Activated T-cell treated with anti-CD3 and anti-CD28 coated beads, Interleukin-2, amount 50 U/mL, for 1 hour (primary cell): Measurements from ENCODE around the gene PIK3R1.

Experiments used
- DNase-seq: peaks from one replicate; pipeline ENCODE4 v3.0.0-alpha.2; 2020

The PIK3R1 gene

GRCh38 chr5:68334553-68334886, 119.0 kb downstream of the PIK3R1 start:
- no peak for DNase-seq

- no peak for DNase-seq
These were observed 119.5 kb downstream of the PIK3R1 start for GRCh38 chr5:68335075-68335474.

DNA sequence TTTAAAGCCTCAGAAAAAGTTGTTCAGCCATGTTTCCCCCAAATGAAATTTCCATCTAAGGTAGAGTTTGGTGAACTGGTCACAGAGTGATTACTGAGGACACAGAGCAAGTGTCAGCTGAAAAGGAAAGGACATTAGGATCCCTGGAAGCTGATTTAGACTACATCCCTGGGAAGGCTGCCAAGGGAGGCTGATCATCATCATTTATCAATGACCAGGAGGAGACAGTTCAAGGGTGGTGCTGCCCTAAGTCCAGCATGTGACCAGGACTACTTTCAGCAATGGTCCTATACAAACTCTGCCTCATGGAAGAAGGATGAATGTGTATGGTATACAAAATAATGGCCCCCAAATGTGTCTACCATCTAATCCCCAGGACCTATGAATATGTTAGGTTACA, 120.6 kb downstream of the PIK3R1 start:
- no peak for DNase-seq

- no peak for DNase-seq
These were observed 121.7 kb downstream of the PIK3R1 start for GRCh38 chr5:68337235-68337634.

- no peak for DNase-seq
These were observed 124.4 kb downstream of the PIK3R1 start for GRCh38 chr5:68339921-68340321.

GRCh38 chr5:68341006-68341405, 125.5 kb downstream of the PIK3R1 start:
- no peak for DNase-seq

DNA sequence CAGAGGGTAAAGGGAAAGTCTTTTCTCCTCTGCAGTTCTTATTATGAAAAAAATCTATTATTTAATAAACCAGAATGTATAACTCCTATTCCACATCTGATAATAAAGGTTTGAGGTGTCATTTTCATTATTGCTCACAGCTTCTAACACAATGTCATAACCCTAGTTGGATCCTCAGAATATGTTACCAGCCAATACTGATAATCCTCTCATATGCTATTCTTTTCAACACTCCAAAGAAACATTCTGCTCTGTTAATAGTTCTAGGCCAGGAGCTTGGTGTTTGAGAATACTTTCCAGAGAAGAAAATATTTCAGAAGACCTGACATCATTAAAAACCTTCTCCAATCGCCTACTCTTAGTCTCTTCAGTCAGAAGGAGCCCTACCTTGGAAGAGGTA, 127.1 kb downstream of the PIK3R1 start:
- DNase-seq = no peak

DNA sequence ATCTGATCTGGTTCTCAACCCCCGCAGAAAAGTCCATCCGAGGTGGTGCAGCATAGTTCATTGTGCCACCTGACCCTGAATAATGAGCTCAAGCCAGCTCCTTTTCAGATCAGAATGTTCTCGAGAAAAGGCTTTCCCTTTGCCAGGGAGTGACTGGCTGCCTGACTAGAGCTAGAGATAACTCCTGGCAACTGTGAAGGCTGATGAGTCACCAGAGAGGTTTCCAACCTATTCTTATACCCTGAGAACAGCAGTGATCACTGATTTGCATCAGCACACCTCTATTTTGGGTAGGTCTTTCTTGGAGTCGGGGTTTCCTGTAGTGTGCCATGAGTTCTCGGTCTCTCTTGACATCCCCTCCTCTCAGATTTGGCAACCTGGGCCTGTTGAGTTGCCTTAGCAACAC, 127.9 kb downstream of the PIK3R1 start:
- no peak for DNase-seq

DNA sequence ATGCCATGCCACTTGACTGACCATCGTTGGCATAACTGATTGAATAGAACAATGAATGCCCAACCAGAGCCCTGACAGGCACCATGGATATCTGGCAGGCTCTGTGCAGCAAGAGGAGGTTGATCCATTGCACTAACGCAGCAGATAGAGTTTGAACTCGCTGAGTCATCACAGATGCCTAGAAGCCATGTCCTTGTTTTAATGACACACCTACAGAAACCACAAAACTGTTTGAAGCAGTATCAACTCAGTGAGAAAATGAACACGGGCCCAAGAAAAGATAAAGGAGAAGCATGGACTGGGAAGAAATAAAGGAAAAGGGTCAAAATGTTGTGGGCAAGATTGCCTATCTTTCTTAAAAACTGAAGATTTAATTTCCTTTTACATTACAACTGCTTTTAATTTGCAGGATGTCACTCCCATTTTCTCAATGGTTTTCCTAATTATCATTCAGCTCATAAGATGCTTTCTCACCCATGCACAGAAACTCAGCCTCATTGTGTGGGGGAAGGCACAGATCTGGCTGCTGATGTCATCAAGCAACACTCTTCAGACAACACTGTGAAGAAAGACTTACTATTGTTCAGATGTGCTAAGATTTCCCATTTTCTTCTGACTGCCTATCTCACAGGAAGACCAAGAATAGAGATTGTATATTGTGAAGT, 129.0 kb downstream of the PIK3R1 start:
- DNase-seq = no peak

DNA sequence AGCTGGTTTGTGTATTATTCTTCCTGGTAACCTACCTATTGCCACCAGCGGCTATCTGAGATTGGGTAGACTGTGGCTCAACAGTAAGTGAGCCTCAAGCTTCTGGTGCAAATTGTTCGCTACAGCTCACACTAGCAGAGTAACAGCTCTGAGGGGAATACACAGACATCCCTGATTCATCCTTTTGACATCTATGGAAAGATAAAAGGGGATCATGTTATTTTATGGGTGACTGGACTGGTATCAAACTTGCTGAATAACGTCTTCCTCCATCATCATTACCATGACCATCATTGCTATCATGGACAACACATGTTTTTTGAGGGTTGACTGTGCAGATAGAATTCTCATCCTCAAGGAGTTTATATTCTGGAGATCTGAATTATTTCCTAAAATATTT, 129.6 kb downstream of the PIK3R1 start:
- DNase-seq = no peak

DNA sequence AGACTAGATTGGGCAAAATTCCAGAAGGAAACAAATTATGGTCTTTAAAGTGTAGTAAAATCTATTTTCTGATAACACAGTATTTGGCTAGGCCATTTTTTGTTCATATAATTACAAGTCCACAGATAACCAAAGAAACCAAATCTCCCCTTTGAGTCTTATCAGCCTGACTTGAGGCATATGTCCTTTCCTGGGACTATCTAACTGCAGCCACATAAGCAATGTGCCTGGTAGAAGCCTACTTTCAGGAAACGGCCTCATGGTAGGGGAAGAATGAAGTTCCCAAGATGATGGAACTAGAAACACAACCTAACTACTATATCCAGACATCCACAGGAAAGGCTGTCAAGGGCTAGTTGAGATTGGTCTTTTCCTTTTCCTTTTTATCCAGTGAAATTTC, 130.0 kb downstream of the PIK3R1 start:
- no peak for DNase-seq

- no peak for DNase-seq
These were observed 132.0 kb downstream of the PIK3R1 start for GRCh38 chr5:68347536-68347935.

- no peak for DNase-seq
These were observed 133.1 kb downstream of the PIK3R1 start for GRCh38 chr5:68348447-68349222.

- no peak for DNase-seq
These were observed 134.6 kb downstream of the PIK3R1 start for GRCh38 chr5:68350176-68350575.
